PC-9 (cell line): ENCODE measurements around the gene MMP15.

Source experiments
- EZH2 ChIP-seq: fragments of 200-600 bp; sonication (generic); IDR thresholded peaks from 2 replicates; pipeline ENCODE4 v1.8.0; 2017; ENCODE audit warnings: antibody characterized with exemption, low read depth
- TF ChIP-seq, protein P1 (sequence below): fragments of 200-600 bp; sonication (generic); conservative IDR thresholded peaks from 2 replicates; pipeline ENCODE4 v1.6.1; 2017; ENCODE audit warnings: mixed run types, antibody characterized with exemption, mild to moderate bottlenecking, moderate library complexity

DNA sequence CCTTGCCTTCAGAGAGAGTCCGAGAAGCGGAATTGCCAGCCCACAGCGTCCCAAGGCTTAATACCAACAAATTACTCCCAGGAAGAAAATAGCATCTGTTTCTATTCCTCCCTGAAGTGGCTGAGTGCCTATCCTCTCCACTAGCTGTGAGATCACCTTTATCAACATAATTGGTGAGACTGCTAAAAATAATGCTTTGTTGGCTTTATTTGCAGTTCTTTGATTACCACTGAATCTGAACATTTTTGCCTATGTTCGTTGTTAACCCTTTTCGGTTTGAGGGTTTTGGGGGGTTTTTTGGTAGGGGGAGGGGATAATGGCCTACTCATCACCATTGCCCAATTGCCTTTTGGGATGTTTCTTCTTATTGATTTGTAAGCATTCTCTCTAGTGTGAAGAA is 31.0 kb downstream of the MMP15 start:
- TF ChIP-seq, protein P1, sequence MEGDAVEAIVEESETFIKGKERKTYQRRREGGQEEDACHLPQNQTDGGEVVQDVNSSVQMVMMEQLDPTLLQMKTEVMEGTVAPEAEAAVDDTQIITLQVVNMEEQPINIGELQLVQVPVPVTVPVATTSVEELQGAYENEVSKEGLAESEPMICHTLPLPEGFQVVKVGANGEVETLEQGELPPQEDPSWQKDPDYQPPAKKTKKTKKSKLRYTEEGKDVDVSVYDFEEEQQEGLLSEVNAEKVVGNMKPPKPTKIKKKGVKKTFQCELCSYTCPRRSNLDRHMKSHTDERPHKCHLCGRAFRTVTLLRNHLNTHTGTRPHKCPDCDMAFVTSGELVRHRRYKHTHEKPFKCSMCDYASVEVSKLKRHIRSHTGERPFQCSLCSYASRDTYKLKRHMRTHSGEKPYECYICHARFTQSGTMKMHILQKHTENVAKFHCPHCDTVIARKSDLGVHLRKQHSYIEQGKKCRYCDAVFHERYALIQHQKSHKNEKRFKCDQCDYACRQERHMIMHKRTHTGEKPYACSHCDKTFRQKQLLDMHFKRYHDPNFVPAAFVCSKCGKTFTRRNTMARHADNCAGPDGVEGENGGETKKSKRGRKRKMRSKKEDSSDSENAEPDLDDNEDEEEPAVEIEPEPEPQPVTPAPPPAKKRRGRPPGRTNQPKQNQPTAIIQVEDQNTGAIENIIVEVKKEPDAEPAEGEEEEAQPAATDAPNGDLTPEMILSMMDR = no peak
- no peak for TF ChIP-seq EZH2
